HAP-1 (cell line): Measurements from ENCODE around the gene CEP295NL.
"Not testable (repeated sequence)": the region's sequence is repeated elsewhere in the genome, so short reads cannot be mapped to it uniquely, and the experiment has no call there.

Source experiments
- DNase-seq, 2 experiments: peaks; one replicate each; pipeline ENCODE4 v3.0.0-alpha.2; 2016 to 2020; ENCODE audit warnings: low spot score in 2 of 2
- H3K27me3 ChIP-seq: fragments of 250-450 bp; sonication (Bioruptor Pico); 2 replicates; pipeline ENCODE4 v1.5.1; 2020; ENCODE audit warnings: low read depth, mild to moderate bottlenecking, moderate library complexity
- H3K36me3 ChIP-seq: fragments of 250-450 bp; sonication (Bioruptor Pico); replicated peaks from 2 replicates; pipeline ENCODE4 v1.5.1; 2020; ENCODE audit warnings: mild to moderate bottlenecking
- H3K4me1 ChIP-seq: fragments of 250-450 bp; sonication (Bioruptor Pico); 2 replicates; pipeline ENCODE4 v1.5.1; 2020; ENCODE audit warnings: mild to moderate bottlenecking
- H3K4me3 ChIP-seq: fragments of 250-450 bp; sonication (Bioruptor Pico); 2 replicates; pipeline ENCODE4 v1.5.1; 2020; ENCODE audit warnings: mild to moderate bottlenecking, moderate library complexity
- H3K9me3 ChIP-seq: fragments of 250-450 bp; sonication (Bioruptor Pico); 2 replicates; pipeline ENCODE4 v1.5.1; 2020; ENCODE audit warnings: mild to moderate bottlenecking, moderate library complexity
- in situ Hi-C: fragments of 300-500 bp; cut with MboI; formaldehyde crosslinking; loops from 3 replicates; pipeline ENCODE4 v1.14.3; 2020; ENCODE audit warnings: low sequenced_read_pairs, inconsistent platforms, mixed read lengths

The CEP295NL gene

DNA sequence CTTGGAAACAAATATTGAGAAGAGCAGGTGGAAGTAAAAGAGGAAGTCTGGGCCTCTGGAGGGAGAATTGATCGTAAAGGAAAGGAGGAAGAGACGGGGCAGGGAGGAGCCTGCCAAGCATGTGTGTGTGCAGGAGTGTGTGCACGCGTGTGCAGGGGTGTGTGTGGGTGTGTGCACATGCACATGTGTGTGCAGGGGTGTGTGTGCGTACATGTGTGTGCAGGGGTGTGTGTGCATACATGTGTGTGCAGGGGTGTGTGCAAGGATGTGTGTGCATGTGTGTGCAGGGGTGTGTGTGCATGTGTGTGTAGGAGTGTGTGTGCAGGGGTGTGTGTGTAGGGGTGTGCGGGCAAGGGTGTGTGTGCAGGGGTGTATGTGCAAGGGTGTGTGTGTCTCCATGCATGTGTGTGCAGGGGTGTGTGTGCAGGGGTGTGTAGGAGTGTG is 10.0 kb downstream of the CEP295NL start:
- Histone ChIP-seq H3K4me3 (no peak overlapping the region), H3K4me1 (no peaks in the 10 kb centered on the region), H3K27me3 (no peaks in the 10 kb centered on the region), H3K9me3 (no peaks in the 10 kb centered on the region), H3K36me3 (no peaks in the 10 kb centered on the region)
- in situ Hi-C loops = no loop called here
- no peak for DNase-seq

DNA sequence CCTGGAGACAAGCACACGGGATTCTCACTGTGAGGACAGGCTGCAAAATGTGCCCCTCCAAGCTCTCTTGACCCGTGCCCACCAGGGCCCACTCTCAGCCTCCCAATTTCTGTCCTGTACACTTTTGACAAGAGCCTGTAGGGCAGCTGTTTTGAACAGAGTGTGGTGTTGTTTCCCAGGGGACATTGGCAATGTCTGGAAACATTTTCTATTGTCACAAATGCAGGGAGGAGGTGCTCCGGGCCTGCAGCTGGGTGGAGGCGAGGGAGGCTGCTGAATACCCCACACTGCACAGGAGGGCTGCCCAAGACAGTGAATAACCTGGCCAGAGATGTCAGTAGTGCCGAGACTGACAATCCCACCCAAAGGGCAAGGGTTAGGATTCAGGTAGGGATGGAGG is 10.5 kb downstream of the CEP295NL start:
- Histone ChIP-seq H3K4me3 (no peak overlapping the region), H3K9me3 (no peaks in the 10 kb centered on the region), H3K27me3 (no peaks in the 10 kb centered on the region), H3K4me1 (no peaks in the 10 kb centered on the region), H3K36me3 (no peaks in the 10 kb centered on the region)
- no peak for DNase-seq
- in situ Hi-C loops = no loop called here

DNA sequence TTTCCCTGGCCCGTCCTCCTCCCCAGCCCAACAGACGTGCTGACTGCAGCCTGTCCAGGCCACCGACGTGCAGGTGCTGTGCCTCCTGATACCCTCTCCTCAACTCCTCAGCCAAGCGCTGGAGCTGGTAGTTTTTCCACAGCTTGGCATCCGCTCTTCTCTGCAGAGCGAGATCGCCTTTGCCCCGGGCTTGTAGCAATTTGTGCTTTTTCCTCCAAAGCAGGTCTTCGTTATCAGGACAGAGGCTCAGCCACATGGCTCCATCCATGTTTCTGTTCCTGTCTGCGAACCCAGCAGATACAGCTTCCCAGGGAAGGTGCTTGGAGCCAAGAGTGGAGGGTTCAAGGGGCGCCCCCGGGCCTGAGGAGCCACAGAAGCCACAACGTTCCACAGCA is 10.9 kb downstream of the CEP295NL start:
- H3K27me3 ChIP-seq = no peaks in the 10 kb centered on the region
- in situ Hi-C loops = no loop called here
- no peaks in the 10 kb centered on the region for H3K9me3 ChIP-seq
- no peak for DNase-seq
- H3K4me1 ChIP-seq = no peaks in the 10 kb centered on the region
- no peak overlapping the region for H3K4me3 ChIP-seq
- H3K36me3 ChIP-seq = no peaks in the 10 kb centered on the region

DNA sequence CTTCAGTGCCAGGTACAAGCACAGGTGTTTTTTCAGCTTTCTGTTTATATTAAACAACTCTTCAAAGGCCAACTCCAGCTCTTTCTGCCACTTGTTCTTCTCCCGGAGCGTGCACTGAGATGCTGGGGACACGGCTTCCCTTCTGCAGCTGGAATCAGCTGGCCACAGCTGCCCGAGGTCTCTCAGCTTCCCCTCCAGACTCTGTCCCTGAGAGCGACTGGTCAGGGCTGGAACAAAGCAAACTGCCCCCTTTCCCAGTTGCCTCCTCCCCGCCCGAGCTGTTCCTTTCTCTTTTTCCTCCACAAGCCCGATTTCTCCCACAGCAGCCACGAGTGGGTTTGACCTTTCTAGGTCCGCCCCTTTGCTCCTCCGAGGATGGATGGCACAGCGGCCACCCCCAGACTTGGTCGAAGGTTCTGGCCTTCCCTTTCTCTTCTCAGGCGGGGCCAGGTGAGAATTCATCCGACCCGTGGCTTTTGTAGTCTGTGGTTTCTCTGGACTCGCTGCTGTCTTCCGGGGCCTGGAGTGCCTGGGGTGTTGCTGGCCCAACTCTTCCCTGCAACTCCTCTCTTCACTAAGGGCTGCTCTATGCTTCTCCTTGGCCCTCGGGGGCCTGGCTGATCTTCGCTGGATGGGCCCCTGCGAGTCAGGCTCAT is 11.5 kb downstream of the CEP295NL start:
- no peak for DNase-seq
- Histone ChIP-seq H3K36me3 (no peaks in the 10 kb centered on the region), H3K27me3 (no peaks in the 10 kb centered on the region), H3K9me3 (no peaks in the 10 kb centered on the region), H3K4me3 (no peak overlapping the region), H3K4me1 (no peaks in the 10 kb centered on the region)
- in situ Hi-C loops = no loop called here

DNA sequence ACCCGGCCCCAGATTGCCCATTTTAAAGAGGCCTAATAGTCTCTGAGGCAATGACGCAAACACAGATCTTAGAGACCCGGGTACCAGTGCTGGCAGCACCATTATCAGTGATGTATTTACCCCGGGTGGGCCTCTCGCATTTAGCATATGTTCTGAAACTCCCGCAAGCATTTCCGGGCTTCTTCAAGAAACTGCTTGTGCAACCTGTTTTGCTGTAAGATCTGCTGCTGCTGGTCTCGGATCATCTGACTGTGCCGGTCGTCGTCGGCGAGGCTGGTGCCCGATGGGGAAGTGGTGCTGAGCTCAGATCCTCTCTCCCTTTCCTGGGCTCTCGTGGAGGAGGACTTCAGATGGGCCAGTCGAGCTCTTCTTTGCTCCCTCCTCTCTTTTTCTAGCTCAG is 12.5 kb downstream of the CEP295NL start:
- H3K9me3 ChIP-seq = no peaks in the 10 kb centered on the region
- H3K4me1 ChIP-seq = no peaks in the 10 kb centered on the region
- no peaks in the 10 kb centered on the region for H3K36me3 ChIP-seq
- in situ Hi-C loops = no loop called here
- H3K27me3 ChIP-seq = no peaks in the 10 kb centered on the region
- no peak for DNase-seq
- H3K4me3 ChIP-seq = no peak overlapping the region

DNA sequence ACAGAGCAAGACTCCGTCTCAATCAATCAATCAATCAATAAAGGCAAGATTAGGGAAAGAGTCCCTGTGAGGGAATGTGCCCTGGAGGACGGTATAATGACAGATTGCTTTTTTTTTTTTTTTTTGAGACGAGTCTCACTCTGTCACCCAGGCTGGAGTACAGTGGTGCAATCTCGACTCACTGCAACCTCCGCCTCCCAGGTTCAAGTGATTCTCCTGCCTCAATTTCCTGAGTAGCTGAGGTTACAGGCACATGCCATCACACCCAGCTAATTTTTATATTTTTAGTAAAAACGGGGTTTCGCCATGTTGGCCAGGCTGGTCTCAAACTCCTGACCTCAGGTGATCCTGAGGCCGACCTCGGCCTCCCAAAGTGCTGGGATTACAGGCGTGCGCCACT is 12.9 kb downstream of the CEP295NL start:
- H3K4me3 ChIP-seq, H3K9me3 ChIP-seq, DNase-seq, H3K27me3 ChIP-seq, H3K4me1 ChIP-seq, H3K36me3 ChIP-seq, in situ Hi-C loops: not testable (repeated sequence)

DNA sequence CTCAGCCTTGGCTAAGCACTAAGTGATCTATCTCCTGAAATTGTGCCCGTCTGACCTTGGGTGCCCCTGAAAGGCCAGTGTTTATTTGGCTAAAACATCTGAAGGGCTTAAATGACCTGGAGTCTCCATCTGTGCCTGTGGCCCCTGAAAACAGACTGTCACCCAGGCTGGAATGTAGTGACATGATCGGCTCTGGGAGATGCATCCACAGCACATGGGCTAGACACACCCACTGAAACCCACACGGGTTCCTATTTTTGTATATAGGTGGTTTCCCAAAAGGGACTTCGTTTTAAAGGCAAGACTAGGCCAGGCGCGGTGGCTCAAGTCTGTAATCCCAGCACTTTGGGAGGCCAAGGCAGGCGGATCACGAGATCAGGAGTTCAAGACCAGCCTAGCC is 13.5 kb downstream of the CEP295NL start:
- Histone ChIP-seq H3K4me1 (no peaks in the 10 kb centered on the region), H3K36me3 (no peaks in the 10 kb centered on the region), H3K4me3 (no peak overlapping the region), H3K27me3 (no peaks in the 10 kb centered on the region), H3K9me3 (no peaks in the 10 kb centered on the region)
- in situ Hi-C loops = no loop called here
- DNase-seq = no peak

DNA sequence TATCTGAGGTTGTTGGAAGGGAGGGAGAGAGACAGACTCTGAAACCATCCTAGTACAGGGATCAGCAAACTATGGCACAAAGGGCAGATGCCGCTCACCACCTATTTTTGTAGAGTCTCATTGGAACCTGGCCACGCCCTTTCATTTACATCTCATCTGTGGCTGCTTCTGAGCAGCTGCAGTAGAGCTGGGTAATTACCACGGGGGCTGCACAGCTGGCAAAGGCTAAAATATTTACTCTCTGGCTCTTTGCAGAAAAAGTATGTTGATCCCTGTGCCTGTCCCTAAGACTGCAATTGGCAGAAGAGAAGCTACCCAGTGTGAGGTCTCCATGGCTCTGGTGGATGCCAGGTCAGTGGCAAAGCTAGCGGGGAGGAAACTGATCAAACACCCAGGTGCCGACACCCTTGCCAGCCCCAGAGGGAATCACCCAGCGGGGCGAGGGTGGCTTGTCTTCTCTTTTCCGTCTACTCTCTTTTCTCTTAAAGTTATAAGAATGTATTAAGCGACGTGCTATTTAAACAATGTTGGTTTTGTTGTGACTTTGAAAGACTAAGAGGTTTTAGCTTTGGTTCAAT is 14.0 kb downstream of the CEP295NL start:
- Histone ChIP-seq H3K36me3 (no peaks in the 10 kb centered on the region), H3K4me3 (no peak overlapping the region), H3K9me3 (no peaks in the 10 kb centered on the region), H3K4me1 (peaks cover 3% of the 10 kb centered on the region; the same call in 1 of the 2 replicates), H3K27me3 (no peaks in the 10 kb centered on the region)
- in situ Hi-C loops = no loop called here
- DNase-seq = no peak

DNA sequence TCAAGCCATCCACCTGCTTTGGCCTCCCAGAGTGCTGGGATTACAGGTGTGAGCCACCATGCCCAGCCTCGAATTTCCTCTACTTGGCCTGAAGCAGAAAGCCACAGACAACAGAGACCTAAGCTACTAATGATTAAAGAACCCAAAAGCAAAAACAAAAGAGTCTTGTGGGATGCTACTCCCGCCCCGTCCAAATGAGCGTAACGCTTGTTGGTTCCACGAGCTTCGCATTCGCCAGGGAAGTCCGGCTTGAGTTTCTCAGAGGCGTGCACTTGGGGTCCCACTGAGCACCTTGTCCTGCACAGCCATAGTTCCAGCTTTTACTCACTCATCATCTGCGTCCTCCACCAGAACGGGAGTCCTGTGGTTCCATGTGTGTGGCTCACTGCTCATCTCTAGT is 16.0 kb downstream of the CEP295NL start:
- Histone ChIP-seq H3K36me3 (no peaks in the 10 kb centered on the region), H3K9me3 (no peaks in the 10 kb centered on the region), H3K4me1 (peaks cover 11% of the 10 kb centered on the region), H3K4me3 (no peak overlapping the region), H3K27me3 (no peaks in the 10 kb centered on the region)
- no peak for DNase-seq
- in situ Hi-C loops = no loop called here

DNA sequence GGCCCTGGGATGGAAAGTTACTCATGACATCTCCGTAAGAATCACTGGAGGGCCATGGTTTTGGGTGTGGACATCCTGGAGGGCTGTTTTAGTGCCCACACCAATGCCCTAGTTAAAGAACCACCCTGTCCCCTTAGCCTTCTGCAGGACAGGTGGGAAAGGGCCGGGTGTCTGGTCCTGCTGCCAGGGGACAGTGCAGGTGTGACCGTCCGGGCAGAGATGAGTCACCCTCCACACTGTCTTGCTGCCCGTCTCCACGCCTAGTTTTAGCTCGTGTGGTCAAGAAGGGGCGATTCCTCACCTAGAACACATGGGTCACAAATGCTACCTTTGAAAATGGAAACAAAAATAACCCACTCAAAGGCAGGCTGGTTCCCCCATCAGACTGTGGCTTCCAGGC is 17.0 kb downstream of the CEP295NL start:
- no peak for DNase-seq
- in situ Hi-C loops = no loop called here
- Histone ChIP-seq H3K4me1 (peaks cover 11% of the 10 kb centered on the region), H3K9me3 (no peaks in the 10 kb centered on the region), H3K4me3 (no peak overlapping the region), H3K27me3 (no peaks in the 10 kb centered on the region), H3K36me3 (no peaks in the 10 kb centered on the region)

DNA sequence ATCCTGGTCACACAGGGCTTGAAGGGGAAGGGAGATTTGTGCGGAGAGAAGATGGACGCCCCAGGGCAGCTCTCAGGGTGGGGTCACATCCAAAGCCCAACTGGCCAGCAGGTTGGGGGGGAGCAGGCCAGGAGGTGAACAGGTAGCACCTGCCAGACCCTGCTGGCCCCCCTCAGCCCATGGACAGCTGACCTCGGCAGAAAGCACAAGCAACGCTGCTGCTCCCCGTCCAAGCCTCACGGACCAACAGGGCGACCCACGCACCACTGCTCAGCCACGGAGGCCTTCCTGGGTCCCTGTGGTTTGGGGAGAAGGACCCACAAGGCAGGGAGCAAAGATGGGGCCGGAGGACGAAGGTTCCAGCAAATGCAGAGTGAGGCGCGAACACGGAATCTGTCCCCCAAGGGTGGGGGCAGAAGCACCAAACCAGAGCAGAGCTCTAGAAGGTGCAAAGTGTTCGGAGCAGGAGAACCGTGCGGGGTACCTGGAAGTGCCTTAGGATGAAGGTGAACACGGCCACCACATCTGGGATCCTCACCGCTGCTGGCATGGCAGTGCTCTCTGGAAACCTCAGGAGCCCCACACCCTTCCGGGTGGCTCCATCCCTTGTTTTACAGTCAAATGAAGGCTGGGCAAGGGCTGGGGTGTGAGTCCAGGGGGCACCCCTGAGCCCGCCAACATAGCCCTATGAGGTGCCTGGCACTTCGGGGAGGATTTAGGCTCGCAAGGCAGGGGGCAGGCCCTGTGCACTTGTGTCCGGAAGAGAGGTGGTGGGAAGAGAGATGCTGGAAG is 17.9 kb downstream of the CEP295NL start:
- H3K4me3 ChIP-seq = no peak overlapping the region

DNA sequence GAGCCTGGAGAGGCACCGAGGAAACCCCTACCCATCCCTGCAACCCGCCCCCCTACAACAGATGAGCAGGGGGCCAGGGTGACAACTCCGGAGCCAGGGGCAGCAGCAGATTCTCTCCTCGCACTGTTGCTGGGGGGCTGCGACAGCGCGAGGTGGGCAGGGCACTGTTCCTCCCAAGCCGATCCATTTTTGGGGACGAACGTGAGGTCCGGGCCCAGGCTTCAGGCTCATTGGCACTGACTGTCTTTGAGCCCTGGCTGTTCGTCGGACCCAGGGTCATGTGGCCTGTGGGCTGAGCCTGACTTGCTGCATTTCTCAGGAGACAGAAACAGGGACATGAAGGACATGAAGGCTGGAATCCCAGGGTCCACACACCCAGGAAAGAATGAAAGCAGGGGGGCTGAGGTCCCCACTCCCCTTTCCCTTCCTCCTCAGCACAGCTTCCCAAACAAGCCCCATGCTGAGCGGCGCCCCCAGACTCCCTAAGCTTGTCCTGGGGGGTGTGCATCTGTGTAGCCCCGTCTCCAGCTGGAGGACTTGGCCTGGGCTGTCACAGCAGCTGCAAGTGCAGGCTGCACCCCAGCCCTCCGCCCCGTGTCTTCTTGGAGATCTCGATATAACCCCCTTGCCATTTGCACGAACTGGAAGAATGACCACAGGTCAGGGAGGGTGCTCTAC is 18.7 kb downstream of the CEP295NL start:
- no peak for DNase-seq
- no peaks in the 10 kb centered on the region for H3K27me3 ChIP-seq
- in situ Hi-C loops = no loop called here
- no peak overlapping the region for H3K4me3 ChIP-seq
- no peaks in the 10 kb centered on the region for H3K36me3 ChIP-seq
- no peaks in the 10 kb centered on the region for H3K9me3 ChIP-seq
- H3K4me1 ChIP-seq = peaks cover 11% of the 10 kb centered on the region

More for the DNA sequence above, 17.9 kb downstream of the CEP295NL start:
- no peaks in the 10 kb centered on the region for H3K36me3 ChIP-seq
- peaks cover 11% of the 10 kb centered on the region for H3K4me1 ChIP-seq
- DNase-seq = no peak
- in situ Hi-C loops = no loop called here
- H3K27me3 ChIP-seq = no peaks in the 10 kb centered on the region
- no peaks in the 10 kb centered on the region for H3K9me3 ChIP-seq

DNA sequence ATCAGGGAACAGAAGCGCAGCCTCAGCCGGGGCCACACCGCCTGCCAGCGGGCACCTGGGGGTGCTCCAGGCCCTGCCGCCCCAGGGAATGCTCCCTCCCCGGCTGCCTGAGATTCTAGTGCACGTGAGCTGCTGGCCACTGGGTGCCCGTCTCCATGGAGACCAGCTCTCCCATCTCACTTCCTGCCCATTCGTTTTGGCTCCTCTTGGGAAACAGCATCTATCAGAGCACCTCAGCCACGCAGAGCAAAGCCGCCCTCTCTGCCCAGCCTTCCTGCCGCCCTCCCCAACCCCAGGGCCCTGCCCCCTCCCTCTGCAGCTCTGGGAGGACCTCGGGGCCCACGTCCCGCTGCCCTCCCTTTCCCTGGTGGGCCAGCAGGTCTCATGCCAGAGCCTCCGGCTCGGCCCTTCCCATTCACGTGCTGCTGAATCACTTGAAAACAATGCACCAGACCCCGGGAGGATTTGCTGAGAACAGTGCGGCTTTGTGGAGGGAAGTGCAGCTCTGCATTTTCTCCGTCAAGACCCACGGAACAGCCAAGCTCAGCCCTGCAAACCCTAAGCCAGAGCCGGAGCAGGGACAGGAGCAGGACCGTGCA is 19.4 kb downstream of the CEP295NL start:
- in situ Hi-C loops = no loop called here
- Histone ChIP-seq H3K27me3 (no peaks in the 10 kb centered on the region), H3K4me3 (no peak overlapping the region)

More for the DNA sequence above, 19.4 kb downstream of the CEP295NL start:
- no peaks in the 10 kb centered on the region for H3K36me3 ChIP-seq
- H3K9me3 ChIP-seq = no peaks in the 10 kb centered on the region
- DNase-seq = peak; percentile 53 to 72
- peaks cover 11% of the 10 kb centered on the region for H3K4me1 ChIP-seq
